Right atrium auricular region (tissue), 2 donors: Measurements from ENCODE around the gene ADGRG7. TPM values are rescaled to one million over a fixed set of nuclear protein-coding genes. Genes with fewer than 3 reads are reported as not detected.

Source experiments
- DNase-seq: peaks from one replicate; pipeline ENCODE4 v3.0.0-alpha.2; 2019; ENCODE audit warnings: low spot score
- H3K27ac ChIP-seq, 2 donors: fragments of 200-600 bp; sonication (generic); 1 replicate in 1 of 2; 2 replicates in 1 of 2; pipeline ENCODE4 v1.5.1; 2016 to 2019
- H3K27me3 ChIP-seq, 2 donors: fragments of 200-600 bp; sonication (generic); one replicate each; pipeline versions ENCODE4 v1.5.1 to v1.6.0; 2017 to 2019
- H3K36me3 ChIP-seq: fragments of 200-600 bp; sonication (generic); one replicate; pipeline ENCODE4 v1.5.1; 2016
- H3K4me1 ChIP-seq, 2 donors: fragments of 200-600 bp; sonication (generic); one replicate each; pipeline versions ENCODE4 v1.5.1 to v1.6.0; 2017 to 2019
- H3K4me3 ChIP-seq, 2 donors: fragments of 200-600 bp; sonication (generic); 1 replicate in 1 of 2; 2 replicates in 1 of 2; pipeline ENCODE4 v1.5.1; 2017 to 2019; ENCODE audit warnings: mild to moderate bottlenecking in 1 of 2, moderate library complexity in 1 of 2
- H3K9me3 ChIP-seq, 2 donors: fragments of 200-600 bp; sonication (generic); one replicate each; pipeline ENCODE4 v1.5.1; 2019
- total RNA-seq, 2 donors: library from RNA; depleted of rRNA; stranded (reverse); fragments of >200 nt; gene quantifications; one replicate each; pipeline ENCODE4 v1.1.0, GENCODE V29; 2016
- TF ChIP-seq, protein P1 (sequence below), 2 donors: fragments of 200-600 bp; sonication (generic); IDR thresholded peaks; one replicate each; pipeline ENCODE4 v1.5.1; 2019; ENCODE audit warnings: antibody characterized with exemption in 2 of 2

Gene ADGRG7, protein sequence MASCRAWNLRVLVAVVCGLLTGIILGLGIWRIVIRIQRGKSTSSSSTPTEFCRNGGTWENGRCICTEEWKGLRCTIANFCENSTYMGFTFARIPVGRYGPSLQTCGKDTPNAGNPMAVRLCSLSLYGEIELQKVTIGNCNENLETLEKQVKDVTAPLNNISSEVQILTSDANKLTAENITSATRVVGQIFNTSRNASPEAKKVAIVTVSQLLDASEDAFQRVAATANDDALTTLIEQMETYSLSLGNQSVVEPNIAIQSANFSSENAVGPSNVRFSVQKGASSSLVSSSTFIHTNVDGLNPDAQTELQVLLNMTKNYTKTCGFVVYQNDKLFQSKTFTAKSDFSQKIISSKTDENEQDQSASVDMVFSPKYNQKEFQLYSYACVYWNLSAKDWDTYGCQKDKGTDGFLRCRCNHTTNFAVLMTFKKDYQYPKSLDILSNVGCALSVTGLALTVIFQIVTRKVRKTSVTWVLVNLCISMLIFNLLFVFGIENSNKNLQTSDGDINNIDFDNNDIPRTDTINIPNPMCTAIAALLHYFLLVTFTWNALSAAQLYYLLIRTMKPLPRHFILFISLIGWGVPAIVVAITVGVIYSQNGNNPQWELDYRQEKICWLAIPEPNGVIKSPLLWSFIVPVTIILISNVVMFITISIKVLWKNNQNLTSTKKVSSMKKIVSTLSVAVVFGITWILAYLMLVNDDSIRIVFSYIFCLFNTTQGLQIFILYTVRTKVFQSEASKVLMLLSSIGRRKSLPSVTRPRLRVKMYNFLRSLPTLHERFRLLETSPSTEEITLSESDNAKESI
- total RNA-seq = not detected

DNA sequence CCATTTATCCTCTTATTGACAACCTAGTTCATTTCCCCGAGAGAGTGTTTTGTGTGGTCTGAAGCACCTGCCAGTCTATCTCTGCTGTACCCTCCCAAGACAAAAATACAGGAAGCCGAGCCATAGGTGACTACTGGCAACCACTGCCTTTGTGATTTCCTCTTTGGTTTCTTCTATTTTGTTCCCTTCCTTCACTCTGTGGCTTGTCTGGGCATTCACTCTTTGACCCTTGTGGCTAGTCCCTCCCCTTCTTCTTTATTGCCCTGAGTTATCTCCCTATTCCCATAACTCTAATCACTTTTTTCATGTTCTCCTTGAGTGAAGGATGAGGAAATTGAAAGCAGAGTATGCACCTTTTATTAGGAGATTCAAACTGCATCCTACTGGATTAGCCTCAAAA, at the start of gene ADGRG7:
Gene ADGRG7 (plus strand): TSS at position 297 of the 400 bp plus-strand sequence. CDS start 256 bp downstream, outside the sequence.
- TF ChIP-seq, protein P1, sequence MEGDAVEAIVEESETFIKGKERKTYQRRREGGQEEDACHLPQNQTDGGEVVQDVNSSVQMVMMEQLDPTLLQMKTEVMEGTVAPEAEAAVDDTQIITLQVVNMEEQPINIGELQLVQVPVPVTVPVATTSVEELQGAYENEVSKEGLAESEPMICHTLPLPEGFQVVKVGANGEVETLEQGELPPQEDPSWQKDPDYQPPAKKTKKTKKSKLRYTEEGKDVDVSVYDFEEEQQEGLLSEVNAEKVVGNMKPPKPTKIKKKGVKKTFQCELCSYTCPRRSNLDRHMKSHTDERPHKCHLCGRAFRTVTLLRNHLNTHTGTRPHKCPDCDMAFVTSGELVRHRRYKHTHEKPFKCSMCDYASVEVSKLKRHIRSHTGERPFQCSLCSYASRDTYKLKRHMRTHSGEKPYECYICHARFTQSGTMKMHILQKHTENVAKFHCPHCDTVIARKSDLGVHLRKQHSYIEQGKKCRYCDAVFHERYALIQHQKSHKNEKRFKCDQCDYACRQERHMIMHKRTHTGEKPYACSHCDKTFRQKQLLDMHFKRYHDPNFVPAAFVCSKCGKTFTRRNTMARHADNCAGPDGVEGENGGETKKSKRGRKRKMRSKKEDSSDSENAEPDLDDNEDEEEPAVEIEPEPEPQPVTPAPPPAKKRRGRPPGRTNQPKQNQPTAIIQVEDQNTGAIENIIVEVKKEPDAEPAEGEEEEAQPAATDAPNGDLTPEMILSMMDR (IDR thresholded peaks at IDR 0.05) = no peak
- Histone ChIP-seq H3K27ac (no peak within 1 kb of the TSS), H3K27me3 (no peaks in the 10 kb centered on the region), H3K36me3 (no peaks in the 10 kb centered on the region), H3K4me3 (no peak within 1 kb of the TSS), H3K9me3 (no peaks in the 10 kb centered on the region), H3K4me1 (no peaks in the 10 kb centered on the region)
- no peak for DNase-seq

GRCh38 chr3:100560426-100560825, 49.0 kb upstream of the ADGRG7 start:
- Histone ChIP-seq H3K4me1 (no peaks in the 10 kb centered on the region), H3K9me3 (no peaks in the 10 kb centered on the region), H3K36me3 (no peaks in the 10 kb centered on the region), H3K27ac (no peak overlapping the region), H3K27me3 (no peaks in the 10 kb centered on the region), H3K4me3 (no peak overlapping the region)
- DNase-seq = no peak
- TF ChIP-seq, protein P1 (IDR thresholded peaks at IDR 0.05) = no peak

- Histone ChIP-seq H3K27me3 (no peaks in the 10 kb centered on the region), H3K4me1 (no peaks in the 10 kb centered on the region), H3K27ac (no peak overlapping the region), H3K4me3 (no peak overlapping the region), H3K36me3 (no peaks in the 10 kb centered on the region), H3K9me3 (no peaks in the 10 kb centered on the region)
- TF ChIP-seq, protein P1 (IDR thresholded peaks at IDR 0.05) = no peak
- no peak for DNase-seq
Measured at GRCh38 chr3:100561459-100562158, 47.8 kb upstream of the ADGRG7 start.

DNA sequence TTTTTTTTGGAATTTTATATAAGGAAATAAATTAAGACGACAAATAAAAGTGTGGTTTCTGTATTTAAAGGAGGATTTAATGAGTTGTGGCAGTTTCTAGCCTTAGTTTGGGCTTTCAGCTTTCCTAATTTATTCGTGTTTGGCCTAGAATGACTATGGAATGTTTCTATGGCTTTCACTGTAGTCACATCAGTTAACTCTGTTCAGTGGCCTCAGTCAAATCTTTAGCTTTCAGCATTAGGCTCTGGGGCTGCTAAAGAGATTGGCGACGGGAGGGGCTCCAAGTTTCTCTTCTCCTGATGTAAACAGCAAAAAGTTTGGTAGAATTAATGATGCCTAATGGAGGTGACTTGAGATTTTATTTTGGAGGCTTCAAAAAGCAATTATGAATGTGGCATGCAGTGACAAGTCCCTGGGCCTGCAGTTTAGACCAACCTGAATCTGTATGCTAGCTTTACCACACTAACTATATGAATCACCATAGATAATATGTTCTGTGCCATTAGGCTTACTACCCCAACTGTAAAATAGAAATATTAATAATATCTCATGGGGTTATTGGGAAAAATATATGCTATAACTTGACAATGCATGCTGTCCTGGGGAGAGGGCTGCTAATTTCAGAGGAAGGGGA, 47.1 kb upstream of the ADGRG7 start:
- no peaks in the 10 kb centered on the region for H3K27me3 ChIP-seq
- no peaks in the 10 kb centered on the region for H3K9me3 ChIP-seq
- H3K27ac ChIP-seq = no peak overlapping the region
- H3K4me3 ChIP-seq = no peak overlapping the region
- H3K4me1 ChIP-seq = no peaks in the 10 kb centered on the region
- TF ChIP-seq, protein P1 (IDR thresholded peaks at IDR 0.05) = no peak
- no peaks in the 10 kb centered on the region for H3K36me3 ChIP-seq
- DNase-seq = no peak

GRCh38 chr3:100563228-100563627, 46.2 kb upstream of the ADGRG7 start:
- TF ChIP-seq, protein P1 (IDR thresholded peaks at IDR 0.05) = no peak
- Histone ChIP-seq H3K4me3 (no peak overlapping the region), H3K9me3 (no peaks in the 10 kb centered on the region), H3K4me1 (no peaks in the 10 kb centered on the region), H3K27me3 (no peaks in the 10 kb centered on the region), H3K27ac (no peak overlapping the region), H3K36me3 (no peaks in the 10 kb centered on the region)
- DNase-seq = no peak
